Measurements from ENCODE around the gene SMIM7.

DNA sequence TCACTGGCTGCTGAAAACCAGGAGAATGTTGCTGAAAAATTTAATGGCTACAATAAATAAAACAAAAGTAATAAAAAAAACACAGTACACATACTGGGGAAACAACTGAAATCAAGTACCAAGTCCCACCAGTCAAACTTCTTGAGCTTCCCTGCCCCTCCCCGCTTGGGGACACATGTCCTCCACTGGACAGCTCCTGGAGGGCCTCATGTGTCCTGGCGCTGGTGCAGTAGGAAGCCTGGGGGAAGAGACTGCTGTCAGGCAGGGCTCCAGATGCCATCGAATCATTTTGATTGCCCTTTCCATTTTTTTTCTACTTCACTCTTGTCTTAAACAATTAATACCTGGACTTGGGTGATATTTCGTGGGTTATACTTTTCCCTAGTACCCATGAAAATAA lies 61.1 kb downstream of the SMIM7 start:
- TF ChIP-seq, protein P1, sequence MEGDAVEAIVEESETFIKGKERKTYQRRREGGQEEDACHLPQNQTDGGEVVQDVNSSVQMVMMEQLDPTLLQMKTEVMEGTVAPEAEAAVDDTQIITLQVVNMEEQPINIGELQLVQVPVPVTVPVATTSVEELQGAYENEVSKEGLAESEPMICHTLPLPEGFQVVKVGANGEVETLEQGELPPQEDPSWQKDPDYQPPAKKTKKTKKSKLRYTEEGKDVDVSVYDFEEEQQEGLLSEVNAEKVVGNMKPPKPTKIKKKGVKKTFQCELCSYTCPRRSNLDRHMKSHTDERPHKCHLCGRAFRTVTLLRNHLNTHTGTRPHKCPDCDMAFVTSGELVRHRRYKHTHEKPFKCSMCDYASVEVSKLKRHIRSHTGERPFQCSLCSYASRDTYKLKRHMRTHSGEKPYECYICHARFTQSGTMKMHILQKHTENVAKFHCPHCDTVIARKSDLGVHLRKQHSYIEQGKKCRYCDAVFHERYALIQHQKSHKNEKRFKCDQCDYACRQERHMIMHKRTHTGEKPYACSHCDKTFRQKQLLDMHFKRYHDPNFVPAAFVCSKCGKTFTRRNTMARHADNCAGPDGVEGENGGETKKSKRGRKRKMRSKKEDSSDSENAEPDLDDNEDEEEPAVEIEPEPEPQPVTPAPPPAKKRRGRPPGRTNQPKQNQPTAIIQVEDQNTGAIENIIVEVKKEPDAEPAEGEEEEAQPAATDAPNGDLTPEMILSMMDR (IDR thresholded peaks at IDR 0.05) = no peak
- TF ChIP-seq POLR2A (IDR thresholded peaks at IDR 0.05) = no peak

Data from body of pancreas (tissue), 4 donors.